ENCODE measurements around the gene KRT79. TPM values are rescaled to one million over a fixed set of nuclear protein-coding genes. Genes with fewer than 3 reads are reported as not detected.

The KRT79 gene
- total and polyA plus RNA-seq, 2 of the 8 experiments (the other 6 are each of a cell fraction or from before 2014, with no cell fraction given) = not detected

DNA sequence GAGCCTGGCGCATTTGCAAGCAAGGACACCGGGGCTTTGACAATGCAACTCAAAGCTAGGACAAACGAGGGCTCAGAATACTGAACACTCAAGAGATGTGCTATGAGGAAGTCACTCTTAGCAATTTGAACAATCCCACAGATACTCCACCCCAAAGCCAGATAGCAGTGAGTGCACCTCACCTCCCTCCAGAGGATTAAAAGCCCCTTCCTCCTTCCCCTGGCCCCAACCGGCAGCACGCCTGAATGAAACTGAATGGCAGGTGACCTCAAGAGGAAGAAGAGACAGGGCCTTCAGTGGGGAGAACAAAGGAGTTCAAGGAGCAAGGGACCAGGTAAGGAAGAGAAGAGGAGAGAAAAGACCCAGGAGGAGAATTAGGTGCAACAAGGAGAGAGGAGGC, 16.6 kb upstream of the KRT79 start:
- Histone ChIP-seq H2BK5ac (ENCODE audit: low read depth, low read length) (no peak overlapping the region), H4K20me1 (replicated peaks in 1 of 2; ENCODE audit: control insufficient read depth in 1 of 2, insufficient read depth in 2 of 2, low read length in 2 of 2) (no peaks in the 10 kb centered on the region), H2BK120ac (replicated peaks; ENCODE audit: low read depth, low read length) (no peak overlapping the region), H3K4me2 (ENCODE audit: insufficient read depth in 1 of 2, low read depth in 2 of 2, low read length in 2 of 2) (no peak overlapping the region), H3K56ac (replicated peaks; ENCODE audit: insufficient read length, low read depth, low read length) (no peak overlapping the region), H3K23me2 (ENCODE audit: low read depth, low read length) (no peaks in the 10 kb centered on the region), H2BK20ac (ENCODE audit: low read length) (no peak overlapping the region), H2BK15ac (ENCODE audit: low read length) (no peak overlapping the region), H3K18ac (ENCODE audit: extremely low read depth, low read length) (no peak overlapping the region), H3K9me3 (ENCODE audit: insufficient read depth in 2 of 2, low read depth in 1 of 2, low read length in 1 of 2) (no peaks in the 10 kb centered on the region), H3K4me1 (replicated peaks in 1 of 4; ENCODE audit: control insufficient read depth in 3 of 4, insufficient read depth in 4 of 4, low read length in 3 of 4) (no peaks in the 10 kb centered on the region), H3K23ac (ENCODE audit: insufficient read length) (no peak overlapping the region), H3K14ac (ENCODE audit: insufficient read length) (no peak overlapping the region), H4K91ac (replicated peaks; ENCODE audit: insufficient read length, low read length) (no peak overlapping the region), H3K4me3 (ENCODE audit: extremely low read depth in 1 of 4, insufficient read depth in 2 of 4, low read depth in 3 of 4, low read length in 4 of 4) (no peak overlapping the region), H3K36me3 (ENCODE audit: control insufficient read depth in 2 of 4, insufficient read depth in 4 of 4, low read length in 3 of 4) (no peaks in the 10 kb centered on the region), H3K4ac (replicated peaks; ENCODE audit: insufficient read length, low read depth, low read length) (no peak overlapping the region), H3K79me2 (ENCODE audit: control insufficient read depth in 1 of 2, insufficient read depth in 2 of 2, low read length in 2 of 2) (no peaks in the 10 kb centered on the region), H2AK5ac (ENCODE audit: low read depth, low read length) (no peak overlapping the region), H4K5ac (ENCODE audit: insufficient read length, low read depth, low read length) (no peak overlapping the region), H4K8ac (ENCODE audit: extremely low read depth, insufficient read depth, low read length) (no peak overlapping the region), H2AFZ (ENCODE audit: low read length) (no peak overlapping the region), H3K27ac (ENCODE audit: low read depth, low read length) (no peak overlapping the region), H2BK12ac (ENCODE audit: low read depth, low read length) (no peak overlapping the region), H3K79me1 (ENCODE audit: low read depth, low read length) (no peaks in the 10 kb centered on the region), H3K9ac (replicated peaks in 1 of 4; ENCODE audit: extremely low read depth in 1 of 4, low read depth in 3 of 4, low read length in 3 of 4) (no peak overlapping the region), H3K27me3 (replicated peaks in 1 of 4; ENCODE audit: control insufficient read depth in 3 of 4, extremely low read depth in 1 of 4, insufficient read depth in 3 of 4, low read length in 3 of 4) (no peaks in the 10 kb centered on the region; a peak in 1 of 7 replicates)
- ChIA-PET POLR2A (ENCODE audit: partially characterized antibody) (no interaction called here), CTCF (ENCODE audit: partially characterized antibody) (no interaction called here)
- DNase-seq (ENCODE audit: low read depth in 1 of 2, low spot score in 2 of 2) (no peak), FAIRE-seq (no peak)
- TF ChIP-seq SIX5 (IDR thresholded peaks at IDR 0.05; ENCODE audit: low read depth, low read length) (no peak), SP1 (IDR thresholded peaks at IDR 0.05; ENCODE audit: low read depth, low read length) (no peak)
- TF ChIP-seq, protein P1, sequence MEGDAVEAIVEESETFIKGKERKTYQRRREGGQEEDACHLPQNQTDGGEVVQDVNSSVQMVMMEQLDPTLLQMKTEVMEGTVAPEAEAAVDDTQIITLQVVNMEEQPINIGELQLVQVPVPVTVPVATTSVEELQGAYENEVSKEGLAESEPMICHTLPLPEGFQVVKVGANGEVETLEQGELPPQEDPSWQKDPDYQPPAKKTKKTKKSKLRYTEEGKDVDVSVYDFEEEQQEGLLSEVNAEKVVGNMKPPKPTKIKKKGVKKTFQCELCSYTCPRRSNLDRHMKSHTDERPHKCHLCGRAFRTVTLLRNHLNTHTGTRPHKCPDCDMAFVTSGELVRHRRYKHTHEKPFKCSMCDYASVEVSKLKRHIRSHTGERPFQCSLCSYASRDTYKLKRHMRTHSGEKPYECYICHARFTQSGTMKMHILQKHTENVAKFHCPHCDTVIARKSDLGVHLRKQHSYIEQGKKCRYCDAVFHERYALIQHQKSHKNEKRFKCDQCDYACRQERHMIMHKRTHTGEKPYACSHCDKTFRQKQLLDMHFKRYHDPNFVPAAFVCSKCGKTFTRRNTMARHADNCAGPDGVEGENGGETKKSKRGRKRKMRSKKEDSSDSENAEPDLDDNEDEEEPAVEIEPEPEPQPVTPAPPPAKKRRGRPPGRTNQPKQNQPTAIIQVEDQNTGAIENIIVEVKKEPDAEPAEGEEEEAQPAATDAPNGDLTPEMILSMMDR (IDR thresholded peaks at IDR 0.05; ENCODE audit: control extremely low read depth in 1 of 3, insufficient read depth in 1 of 3, low read depth in 1 of 3, low read length in 3 of 3) = no peak
- 94% methylated on average over 5 of the region's 5 CpGs; no CpG with 5 or more reads in 1 of the 2 experiments for WGBS, 2 experiments (ENCODE audit: extremely low coverage in 1 of 2, insufficient coverage in 1 of 2, insufficient read length in 1 of 2, insufficient replicate concordance in 2 of 2, low coverage in 1 of 2, low lambda C conversion rate in 2 of 2, missing lambda C conversion rate in 1 of 2)

All from H1 (cell line).